Stimulated activated CD8-positive, alpha-beta memory T cell treated with anti-CD3 and anti-CD28 coated beads, Interleukin-7, amount 100 ng/mL, for 1 hour (primary cell): Measurements from ENCODE around the gene KSR2.
"Not testable (repeated sequence)": the region's sequence is repeated elsewhere in the genome, so short reads cannot be mapped to it uniquely, and the experiment has no call there.

Experiments used
- DNase-seq, 2 donors: peaks; one replicate each; pipeline ENCODE4 v3.0.0-alpha.2; 2020; ENCODE audit warnings: low read depth in 2 of 2

Gene KSR2

DNA sequence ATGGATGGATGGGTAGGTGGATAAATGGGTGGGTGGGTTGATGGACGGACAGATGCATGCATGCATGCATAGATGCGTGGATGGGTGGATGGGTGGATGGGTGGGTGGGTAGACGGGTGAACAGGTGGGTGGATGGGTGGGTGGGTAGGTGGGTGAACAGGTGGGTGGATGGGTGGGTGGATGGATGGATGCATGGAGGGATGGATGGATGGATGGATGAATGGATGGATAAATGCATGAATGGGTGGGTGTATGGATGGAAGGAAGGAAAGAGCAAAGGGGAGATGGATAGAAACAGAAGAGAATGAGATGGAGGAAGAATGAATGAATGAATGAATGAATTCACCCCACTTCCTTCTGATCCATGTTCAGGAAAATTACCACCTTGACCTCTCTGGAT lies 143.0 kb downstream of the KSR2 start:
- no peak for DNase-seq

DNA sequence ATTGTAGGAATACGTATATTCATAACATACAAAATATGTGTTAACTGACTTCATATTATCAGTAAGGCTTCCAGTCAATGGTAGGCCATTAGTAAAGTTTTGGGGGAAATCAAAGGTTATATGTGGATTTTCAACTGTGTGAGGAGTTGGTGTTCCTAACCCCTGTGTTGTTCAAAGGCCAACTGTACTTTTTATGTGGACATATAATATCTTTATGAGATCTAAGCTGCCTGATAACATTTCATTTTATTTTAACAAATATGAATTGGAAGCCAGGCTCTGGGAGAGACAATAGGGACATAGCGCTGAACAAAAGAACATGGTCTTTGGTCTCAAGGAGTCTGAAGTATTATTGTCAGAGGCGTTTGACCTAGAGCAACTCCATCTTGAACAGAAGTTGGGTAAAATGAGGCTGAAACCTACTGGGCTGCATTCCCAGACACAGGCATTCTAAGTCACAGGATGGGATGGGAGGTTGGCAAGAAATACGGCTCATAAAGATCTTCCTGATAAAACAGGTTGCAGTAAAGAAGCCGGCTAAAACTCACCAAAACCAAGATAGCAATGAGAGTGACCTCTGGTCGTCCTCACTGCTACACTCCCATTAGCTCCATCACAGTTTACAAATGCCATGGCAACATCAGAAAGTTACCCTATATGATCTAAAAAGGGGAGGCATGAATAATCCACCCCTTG lies 147.2 kb downstream of the KSR2 start:
- no peak for DNase-seq

DNA sequence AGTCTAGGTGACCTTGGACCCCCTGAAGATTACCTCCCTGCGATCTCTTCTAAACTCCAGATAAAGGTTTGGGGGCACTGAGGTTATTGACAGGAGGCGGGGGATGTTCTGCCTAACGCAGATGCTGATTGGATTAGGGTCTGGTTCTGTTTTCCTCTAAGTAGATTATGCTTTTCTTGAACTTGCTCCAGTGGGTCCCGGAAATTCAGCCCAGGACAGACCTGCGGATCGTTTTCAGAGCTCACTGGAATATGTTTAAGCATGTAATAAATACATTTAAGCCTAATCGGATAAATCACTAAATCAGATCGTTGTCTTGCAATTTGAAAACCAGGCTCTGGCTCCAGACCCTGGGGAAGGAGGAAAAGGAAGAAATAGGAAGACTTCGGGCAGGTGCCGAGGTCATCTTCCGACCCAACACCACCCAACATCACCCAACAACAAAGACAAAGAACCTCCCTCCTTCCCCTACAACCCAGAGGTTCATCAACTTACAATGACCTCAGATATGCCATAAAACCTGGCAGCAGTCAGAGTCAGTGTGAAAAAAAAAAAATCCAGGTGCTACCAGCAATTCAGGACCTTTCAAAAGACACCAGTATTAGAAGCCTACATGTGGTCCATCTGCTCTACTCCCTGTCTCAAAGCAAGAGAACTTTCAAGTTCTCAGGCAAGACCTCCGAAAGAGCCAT lies 148.4 kb downstream of the KSR2 start:
- no peak for DNase-seq

GRCh38 chr12:117819160-117819559 lies 149.6 kb downstream of the KSR2 start:
- DNase-seq, result no peak

GRCh38 chr12:117818400-117818799 lies 150.4 kb downstream of the KSR2 start:
- no peak for DNase-seq

GRCh38 chr12:117809509-117809908 lies 159.3 kb downstream of the KSR2 start:
- DNase-seq, result no peak

GRCh38 chr12:117807946-117808345 lies 160.8 kb downstream of the KSR2 start:
- no peak for DNase-seq

DNA sequence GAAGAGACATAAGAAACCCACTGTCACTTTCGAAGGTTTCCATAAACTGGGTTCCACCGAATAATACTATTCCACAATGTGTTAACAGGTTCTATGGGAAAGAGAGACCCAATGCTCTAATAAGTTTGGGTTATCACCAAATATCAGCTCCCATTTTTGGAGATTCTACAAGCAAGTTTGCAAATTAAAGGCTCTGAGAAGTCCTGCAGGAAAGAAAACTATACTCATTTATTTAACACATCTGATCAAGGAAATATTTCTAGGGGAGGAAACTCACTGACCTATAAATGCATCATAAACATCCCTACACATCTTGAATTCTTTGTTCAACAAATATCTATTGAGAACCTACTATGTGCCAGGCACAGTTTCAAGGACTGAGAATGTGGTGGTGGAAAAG lies 161.4 kb downstream of the KSR2 start:
- DNase-seq, result no peak

- no peak for DNase-seq
Measured at GRCh38 chr12:117805865-117806264, 162.9 kb downstream of the KSR2 start.

DNA sequence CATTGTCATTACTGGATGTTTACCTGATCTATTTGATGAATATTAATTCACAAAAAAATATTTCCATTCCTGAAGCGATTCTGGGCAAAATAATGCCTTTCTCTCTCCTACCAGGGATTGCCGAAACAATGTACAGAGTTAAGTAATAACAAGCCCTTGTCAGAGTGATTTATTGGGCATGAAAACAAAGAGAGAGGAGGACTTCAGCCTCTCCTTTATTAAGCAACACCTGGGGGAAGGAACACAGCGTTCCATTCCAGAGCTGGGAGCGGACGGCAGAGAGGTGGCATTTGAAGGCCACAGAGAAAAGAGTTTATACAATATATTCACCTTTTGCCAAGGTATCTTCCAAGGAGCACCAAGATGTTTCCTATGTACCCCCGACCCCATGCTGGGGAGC lies 165.8 kb downstream of the KSR2 start:
- no peak for DNase-seq

GRCh38 chr12:117800711-117801110 lies 168.1 kb downstream of the KSR2 start:
- not testable (repeated sequence) for DNase-seq

- DNase-seq, result no peak
Measured at GRCh38 chr12:117797202-117797601, 171.6 kb downstream of the KSR2 start.

GRCh38 chr12:117792877-117793424 lies 175.8 kb downstream of the KSR2 start:
- no peak for DNase-seq

- DNase-seq, result no peak
Measured at GRCh38 chr12:117792471-117792870, 176.3 kb downstream of the KSR2 start.

DNA sequence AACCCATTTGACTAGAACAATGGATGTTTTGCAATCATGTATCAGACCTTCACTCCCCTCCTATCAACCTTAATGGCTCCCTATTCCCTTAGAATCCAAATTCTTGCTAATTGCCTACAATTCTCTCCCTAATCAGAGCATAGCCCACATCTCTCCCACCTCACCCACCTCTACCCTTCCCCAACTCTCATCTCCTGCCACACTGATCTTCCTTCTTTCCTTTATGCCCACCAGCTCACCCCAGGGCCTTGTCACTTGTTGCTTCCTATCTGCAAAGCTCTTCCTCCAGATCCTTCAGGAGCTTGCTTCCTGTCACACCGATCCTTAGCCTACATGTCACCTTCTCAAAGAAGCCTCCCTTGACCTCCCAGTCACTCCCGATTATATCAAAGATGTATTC lies 177.8 kb downstream of the KSR2 start:
- no peak for DNase-seq

- DNase-seq, result no peak
Measured at GRCh38 chr12:117790198-117790597, 178.6 kb downstream of the KSR2 start.

- no peak for DNase-seq
Measured at GRCh38 chr12:117789195-117789912, 179.4 kb downstream of the KSR2 start.

DNA sequence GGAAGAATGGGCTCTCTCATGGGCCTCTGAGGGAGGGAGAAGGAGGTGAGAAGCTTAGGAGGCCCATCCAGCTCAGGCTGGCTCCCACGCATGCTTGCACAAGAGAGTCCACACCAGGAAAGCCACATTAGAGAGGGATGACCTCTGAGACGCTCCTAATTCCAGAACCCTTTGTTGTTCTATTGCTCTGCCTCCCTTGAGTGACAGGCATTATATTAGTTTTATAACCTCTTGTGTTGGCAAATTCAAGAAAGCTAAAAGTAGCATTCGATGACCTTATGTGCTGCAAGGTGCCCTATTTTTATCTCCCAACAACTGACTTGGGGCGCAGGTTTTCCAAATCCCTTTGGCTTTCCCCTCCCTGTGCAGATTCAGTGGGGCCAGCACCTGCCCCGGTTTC lies 190.1 kb downstream of the KSR2 start:
- no peak for DNase-seq

GRCh38 chr12:117774941-117775775 lies 193.6 kb downstream of the KSR2 start:
- no peak for DNase-seq

- DNase-seq, result no peak
Measured at GRCh38 chr12:117768860-117769259, 199.9 kb downstream of the KSR2 start.

- DNase-seq, result no peak
Measured at GRCh38 chr12:117766008-117766407, 202.8 kb downstream of the KSR2 start.

GRCh38 chr12:117762143-117762542 lies 206.6 kb downstream of the KSR2 start:
- DNase-seq, result no peak
